GM19238 (cell line): ENCODE measurements around the gene MARCHF7.
"Not testable (repeated sequence)": the region's sequence is repeated elsewhere in the genome, so short reads cannot be mapped to it uniquely, and the experiment has no call there.

Experiments used
- DNase-seq: peaks from one replicate; pipeline ENCODE4 v3.0.0; 2011; ENCODE audit warnings: low spot score; ENCODE audit not compliant: insufficient read length

MARCHF7 gene, protein sequence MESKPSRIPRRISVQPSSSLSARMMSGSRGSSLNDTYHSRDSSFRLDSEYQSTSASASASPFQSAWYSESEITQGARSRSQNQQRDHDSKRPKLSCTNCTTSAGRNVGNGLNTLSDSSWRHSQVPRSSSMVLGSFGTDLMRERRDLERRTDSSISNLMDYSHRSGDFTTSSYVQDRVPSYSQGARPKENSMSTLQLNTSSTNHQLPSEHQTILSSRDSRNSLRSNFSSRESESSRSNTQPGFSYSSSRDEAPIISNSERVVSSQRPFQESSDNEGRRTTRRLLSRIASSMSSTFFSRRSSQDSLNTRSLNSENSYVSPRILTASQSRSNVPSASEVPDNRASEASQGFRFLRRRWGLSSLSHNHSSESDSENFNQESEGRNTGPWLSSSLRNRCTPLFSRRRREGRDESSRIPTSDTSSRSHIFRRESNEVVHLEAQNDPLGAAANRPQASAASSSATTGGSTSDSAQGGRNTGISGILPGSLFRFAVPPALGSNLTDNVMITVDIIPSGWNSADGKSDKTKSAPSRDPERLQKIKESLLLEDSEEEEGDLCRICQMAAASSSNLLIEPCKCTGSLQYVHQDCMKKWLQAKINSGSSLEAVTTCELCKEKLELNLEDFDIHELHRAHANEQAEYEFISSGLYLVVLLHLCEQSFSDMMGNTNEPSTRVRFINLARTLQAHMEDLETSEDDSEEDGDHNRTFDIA

DNA sequence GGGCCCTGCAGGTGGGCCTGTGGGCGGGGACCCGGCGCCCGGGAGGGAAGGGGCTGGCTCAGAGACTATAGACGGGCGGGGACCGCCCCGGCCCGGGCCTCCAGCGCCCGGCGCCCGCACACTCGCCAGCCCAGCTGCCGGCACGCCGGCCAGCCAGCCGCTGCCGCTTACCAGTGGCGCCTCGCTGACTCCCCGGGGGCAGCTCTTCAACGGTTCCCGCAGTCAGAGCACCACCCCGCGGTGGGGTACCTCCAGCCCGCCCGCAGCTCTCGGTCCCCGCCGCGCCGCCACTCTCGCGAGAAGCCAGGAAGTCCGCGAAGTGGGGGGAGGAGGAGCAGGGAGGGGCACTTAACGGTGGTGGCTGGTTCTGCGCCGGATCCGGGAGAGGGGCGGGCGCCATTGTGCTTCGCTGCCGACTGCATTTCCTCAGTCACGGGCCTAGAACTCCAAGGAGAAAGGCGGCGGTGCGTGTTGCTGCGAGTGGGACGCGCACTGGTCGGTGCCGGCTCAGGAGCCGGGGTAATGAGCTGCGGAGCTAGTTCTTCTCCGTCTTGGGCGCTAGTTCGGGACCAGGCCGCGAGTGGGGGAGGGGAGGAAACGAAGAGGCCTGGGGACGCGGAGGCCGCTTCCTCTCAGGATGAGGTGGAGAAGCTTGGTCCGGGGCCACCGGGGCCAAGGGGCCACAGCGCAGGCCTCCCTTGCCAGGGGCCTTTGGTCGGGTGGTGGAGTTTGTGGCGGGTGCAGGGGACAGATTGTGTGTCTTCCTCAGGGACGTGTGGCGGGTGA, at the start of gene MARCHF7:
Gene MARCHF7, plus strand, starts transcription at position 364 of the 786 bp plus-strand sequence. CDS start 16,517 bp downstream, outside the sequence.
- DNase-seq: peak; percentile 93

DNA sequence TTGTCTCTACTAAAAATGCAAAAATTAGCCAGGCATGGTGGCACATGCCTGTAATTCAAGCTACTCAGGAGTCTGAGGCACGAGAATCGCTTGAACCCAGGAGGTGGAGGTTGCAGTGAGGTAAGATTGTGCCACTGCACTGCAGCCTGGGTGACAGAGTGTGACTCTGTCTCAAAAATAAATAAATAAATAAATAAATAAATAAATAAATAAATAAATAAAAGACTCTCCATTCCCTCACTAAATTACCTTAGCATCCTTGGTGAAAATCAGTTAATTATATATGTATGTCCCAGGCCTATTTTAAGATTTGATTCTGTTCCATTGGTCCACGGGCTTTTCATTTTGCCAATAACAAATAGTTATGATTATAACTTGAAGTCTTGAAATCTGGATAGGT, 44.9 kb upstream of the MARCHF7 start:
- not testable (repeated sequence) for DNase-seq

DNA sequence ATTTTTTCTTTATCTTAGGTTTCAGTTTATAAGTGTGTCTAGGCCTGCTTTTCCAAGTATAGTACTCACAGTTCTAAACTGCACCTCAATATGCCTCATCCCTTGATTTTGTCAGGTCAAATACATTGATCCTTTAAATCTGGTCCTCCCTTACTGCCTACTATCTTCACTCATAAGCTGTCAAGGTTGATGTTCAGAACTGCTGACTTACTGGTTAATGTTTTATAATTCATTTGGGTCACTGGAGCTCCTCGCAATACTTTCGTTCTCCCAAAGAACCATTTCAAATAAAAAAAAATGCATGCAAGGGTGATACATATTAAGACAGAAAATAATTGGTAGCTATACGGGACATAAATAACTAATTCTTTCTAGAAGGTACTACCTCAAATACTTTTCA, 41.3 kb upstream of the MARCHF7 start:
- DNase-seq: no peak

DNA sequence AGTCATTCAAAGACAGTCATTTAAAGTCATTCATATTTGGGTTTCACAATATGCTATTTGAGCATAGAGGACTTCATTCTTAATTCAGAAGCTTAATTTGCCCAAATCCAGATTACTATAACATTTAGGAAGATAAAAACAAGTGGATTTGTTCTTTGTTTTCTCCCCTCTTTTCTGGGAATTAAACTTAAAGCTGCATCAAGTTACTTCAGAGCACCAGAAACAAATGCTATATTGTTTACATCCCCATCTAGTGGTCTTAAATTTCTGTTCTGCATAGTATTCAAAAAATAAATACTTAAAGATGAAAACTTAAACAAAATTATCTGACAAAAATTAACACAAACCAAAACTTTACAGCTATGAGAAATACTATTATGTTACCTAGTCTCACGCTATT, 34.7 kb upstream of the MARCHF7 start:
- DNase-seq: no peak

- DNase-seq: no peak
Measured at GRCh38 chr2:159680692-159681091, 31.6 kb upstream of the MARCHF7 start.

DNA sequence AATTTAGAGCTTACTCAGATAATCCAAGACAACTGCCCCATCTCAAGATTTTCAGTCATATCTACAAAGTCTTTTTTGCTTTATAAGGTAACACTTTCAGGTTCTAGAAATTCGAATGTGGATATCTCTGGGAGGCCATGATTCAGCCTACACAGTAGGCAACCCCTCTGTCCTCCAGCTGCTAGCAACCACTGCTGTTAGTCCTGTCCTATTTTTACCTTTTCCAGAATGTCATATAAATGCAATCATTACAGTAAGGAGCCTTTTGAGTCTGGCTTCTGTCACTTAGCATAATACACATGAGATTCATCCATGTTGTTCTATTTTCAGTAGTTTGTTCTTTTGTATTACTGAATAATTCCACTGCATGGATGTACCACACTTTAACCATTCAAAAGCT, 28.5 kb upstream of the MARCHF7 start:
- no peak for DNase-seq

GRCh38 chr2:159684796-159685195, 27.5 kb upstream of the MARCHF7 start:
- DNase-seq: no peak

GRCh38 chr2:159694500-159695040, 17.7 kb upstream of the MARCHF7 start:
- DNase-seq: no peak

GRCh38 chr2:159695795-159696448, 16.4 kb upstream of the MARCHF7 start:
- no peak for DNase-seq

- no peak for DNase-seq
Measured at GRCh38 chr2:159703491-159703890, 8.8 kb upstream of the MARCHF7 start.

DNA sequence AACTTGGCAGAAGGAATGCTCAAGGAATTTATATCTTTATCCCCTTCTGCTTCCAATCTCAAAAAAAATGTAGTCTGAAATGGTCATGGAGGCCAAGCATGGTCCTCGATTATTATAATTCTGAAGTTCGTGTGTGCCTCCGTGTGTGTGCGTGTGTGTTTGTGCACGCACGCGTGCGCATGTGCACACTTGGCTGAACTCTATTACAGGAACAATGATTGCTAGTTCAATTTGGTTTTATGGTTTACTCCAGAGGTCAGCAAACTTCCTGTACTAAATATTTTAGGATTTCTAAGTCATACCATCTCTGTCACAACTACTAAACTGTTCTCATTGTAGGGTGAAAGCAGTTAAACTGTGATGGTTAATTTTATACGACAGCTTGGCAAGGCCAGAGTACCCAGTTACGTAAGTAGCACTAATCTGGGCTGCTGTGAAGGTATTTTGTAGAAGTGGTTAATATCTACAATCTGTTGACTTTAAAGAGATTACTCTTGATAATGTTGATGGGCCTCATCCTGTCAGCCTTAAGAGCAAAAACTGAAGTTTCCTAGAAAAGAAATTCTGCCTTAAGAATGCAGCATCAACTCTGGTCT, 5.8 kb upstream of the MARCHF7 start:
- no peak for DNase-seq

GRCh38 chr2:159708066-159708760, 4.1 kb upstream of the MARCHF7 start:
- no peak for DNase-seq

- DNase-seq: no peak
Measured at GRCh38 chr2:159710601-159711180, 1.6 kb upstream of the MARCHF7 start.

DNA sequence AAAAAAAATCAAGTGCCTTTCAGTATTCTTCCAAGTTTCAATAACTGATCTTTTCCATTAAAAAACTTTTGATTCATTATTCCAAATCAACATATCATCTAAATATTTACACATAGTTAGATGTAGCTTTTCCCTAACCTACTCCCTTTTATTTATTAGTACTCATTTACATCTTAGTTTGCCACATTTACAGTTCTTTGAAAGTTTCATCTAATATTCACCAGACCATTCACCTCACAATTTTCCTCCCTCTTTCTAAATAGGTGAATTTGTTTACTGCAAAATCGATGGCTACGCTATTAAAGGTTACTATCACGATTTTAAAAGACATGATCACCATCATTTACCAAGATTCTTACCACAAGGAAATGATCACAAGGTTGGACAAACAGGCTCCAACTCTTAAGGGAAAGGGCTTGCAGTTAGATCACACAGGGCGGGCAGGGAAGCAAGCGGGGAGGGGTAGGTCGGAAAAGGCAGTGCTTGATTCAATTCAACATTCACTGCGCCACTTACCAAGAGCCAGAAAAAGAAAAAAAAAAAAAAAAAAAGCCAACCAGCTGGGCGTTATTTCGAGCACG, 654 bp upstream of the MARCHF7 start:
- DNase-seq: no peak

GRCh38 chr2:159712929-159713420, 669 bp downstream of the MARCHF7 start:
- no peak for DNase-seq

GRCh38 chr2:159713631-159714246, 1.4 kb downstream of the MARCHF7 start:
- DNase-seq: no peak

DNA sequence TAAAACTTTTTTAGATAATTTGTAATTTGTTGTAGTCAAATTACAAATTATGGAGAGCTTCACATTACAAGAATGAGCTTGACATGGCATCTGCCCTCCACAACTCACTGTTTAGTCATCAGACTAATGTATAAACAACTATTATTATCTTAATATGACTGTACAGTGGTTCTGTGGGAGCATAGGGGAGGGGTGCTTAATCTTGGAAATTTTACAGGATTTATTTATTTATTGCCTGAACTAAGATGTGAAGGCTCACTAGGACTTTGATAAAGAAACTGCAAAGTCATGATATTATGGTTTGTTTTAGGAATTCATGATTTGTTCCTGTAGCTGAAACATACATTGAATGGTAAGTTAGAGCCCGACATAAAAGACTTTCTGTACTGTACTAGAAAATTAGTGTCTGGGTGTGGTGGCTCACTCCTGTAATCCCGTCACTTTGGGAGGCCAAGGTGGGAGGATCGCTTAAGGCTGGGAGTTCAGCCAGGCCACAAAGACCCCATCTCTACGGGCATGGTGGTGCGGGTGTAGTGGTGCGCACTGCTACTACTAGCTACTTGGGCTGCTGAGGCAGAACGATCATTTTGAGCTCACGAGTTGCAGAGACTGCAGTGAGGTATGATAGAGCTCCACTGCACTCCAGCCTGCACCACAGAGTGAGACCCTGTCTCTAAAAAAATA, 2.1 kb downstream of the MARCHF7 start:
- no peak for DNase-seq

GRCh38 chr2:159715451-159715850, 3.1 kb downstream of the MARCHF7 start:
- no peak for DNase-seq
